ENCODE data around the gene ZNF416. TPM values are rescaled to one million over a fixed set of nuclear protein-coding genes. Genes with fewer than 3 reads are reported as not detected.

ZNF416 gene
- total and polyA plus RNA-seq, 9 of the 15 experiments (the other 6 are each of a cell fraction or from before 2014, with no cell fraction given) = 0.20 to 2.0 (median 1.1) TPM

DNA sequence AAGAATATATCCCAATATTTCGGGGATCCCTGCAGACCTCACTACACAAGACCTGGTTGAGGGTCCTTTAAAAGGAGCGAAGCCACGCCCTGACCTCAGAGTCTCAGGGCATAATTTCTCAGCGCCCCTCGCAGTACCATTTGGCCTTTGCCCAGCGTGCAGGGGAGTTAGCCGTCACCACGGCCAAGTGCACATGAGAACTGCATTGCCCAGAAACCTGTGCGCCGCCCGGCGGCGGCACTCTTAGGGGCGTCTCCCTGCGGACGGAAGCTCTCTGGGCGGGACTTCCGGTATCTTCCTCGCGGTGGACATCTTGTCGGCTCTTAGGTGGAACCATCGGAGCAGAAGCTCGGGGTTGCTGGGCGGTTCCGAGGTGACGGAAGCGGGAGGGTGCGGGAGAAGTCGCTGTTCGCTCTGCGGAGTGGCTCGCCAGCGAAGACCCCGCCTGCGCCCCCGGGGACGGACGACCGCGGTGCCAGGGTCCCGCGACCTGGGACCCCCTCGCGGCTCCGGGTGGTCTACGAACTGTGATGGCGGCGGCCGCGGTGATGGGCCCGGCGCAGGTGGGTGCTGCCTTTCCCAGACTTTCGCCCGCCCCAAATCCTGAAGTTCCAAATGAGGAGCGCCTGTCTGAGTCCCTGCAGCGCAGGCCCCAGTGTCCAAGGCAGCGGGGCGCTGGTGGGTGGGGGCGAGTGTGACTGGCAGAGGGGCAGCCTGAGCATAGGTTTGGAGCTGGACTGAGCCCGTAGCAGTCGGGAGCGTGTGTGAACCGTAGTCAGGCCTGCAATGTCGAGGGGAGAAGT, 35.4 kb upstream of the ZNF416 start, which contains the start of gene ZNF134 (continued):
- no peak for TF ChIP-seq TEAD4 (IDR thresholded peaks at IDR 0.05; ENCODE audit: low read length)
- no peak for TF ChIP-seq TEAD4 (CRISPR knock-in tag; IDR thresholded peaks at IDR 0.05; ENCODE audit: borderline replicate concordance)
- TF ChIP-seq, protein P1, sequence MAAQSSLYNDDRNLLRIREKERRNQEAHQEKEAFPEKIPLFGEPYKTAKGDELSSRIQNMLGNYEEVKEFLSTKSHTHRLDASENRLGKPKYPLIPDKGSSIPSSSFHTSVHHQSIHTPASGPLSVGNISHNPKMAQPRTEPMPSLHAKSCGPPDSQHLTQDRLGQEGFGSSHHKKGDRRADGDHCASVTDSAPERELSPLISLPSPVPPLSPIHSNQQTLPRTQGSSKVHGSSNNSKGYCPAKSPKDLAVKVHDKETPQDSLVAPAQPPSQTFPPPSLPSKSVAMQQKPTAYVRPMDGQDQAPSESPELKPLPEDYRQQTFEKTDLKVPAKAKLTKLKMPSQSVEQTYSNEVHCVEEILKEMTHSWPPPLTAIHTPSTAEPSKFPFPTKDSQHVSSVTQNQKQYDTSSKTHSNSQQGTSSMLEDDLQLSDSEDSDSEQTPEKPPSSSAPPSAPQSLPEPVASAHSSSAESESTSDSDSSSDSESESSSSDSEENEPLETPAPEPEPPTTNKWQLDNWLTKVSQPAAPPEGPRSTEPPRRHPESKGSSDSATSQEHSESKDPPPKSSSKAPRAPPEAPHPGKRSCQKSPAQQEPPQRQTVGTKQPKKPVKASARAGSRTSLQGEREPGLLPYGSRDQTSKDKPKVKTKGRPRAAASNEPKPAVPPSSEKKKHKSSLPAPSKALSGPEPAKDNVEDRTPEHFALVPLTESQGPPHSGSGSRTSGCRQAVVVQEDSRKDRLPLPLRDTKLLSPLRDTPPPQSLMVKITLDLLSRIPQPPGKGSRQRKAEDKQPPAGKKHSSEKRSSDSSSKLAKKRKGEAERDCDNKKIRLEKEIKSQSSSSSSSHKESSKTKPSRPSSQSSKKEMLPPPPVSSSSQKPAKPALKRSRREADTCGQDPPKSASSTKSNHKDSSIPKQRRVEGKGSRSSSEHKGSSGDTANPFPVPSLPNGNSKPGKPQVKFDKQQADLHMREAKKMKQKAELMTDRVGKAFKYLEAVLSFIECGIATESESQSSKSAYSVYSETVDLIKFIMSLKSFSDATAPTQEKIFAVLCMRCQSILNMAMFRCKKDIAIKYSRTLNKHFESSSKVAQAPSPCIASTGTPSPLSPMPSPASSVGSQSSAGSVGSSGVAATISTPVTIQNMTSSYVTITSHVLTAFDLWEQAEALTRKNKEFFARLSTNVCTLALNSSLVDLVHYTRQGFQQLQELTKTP (IDR thresholded peaks at IDR 0.05; ENCODE audit: low read depth in 1 of 2, partially characterized antibody in 2 of 2) = peak in 1 of 2 experiments; percentile 89
- TF ChIP-seq ZNF347 (CRISPR knock-in tag; IDR thresholded peaks at IDR 0.05; ENCODE audit: low read depth) = no peak
- peak; percentile 24; the same call in 1 of the 2 replicates for TF ChIP-seq NR3C1 (CRISPR knock-in tag; IDR thresholded peaks at IDR 0.05)
- TF ChIP-seq RAD51 (IDR thresholded peaks at IDR 0.05; ENCODE audit: borderline replicate concordance, low read depth) = no peak
- no peak for TF ChIP-seq HDAC8 (tag; IDR thresholded peaks at IDR 0.05)
- 0 out of 4 replicates have a peak, but pooled peaks of 1 of the 2 experiments have one; percentile 37 for TF ChIP-seq TBL1XR1 (IDR thresholded peaks at IDR 0.05; ENCODE audit: low read length in 2 of 2)
- TF ChIP-seq TAF1 (IDR thresholded peaks at IDR 0.05; ENCODE audit: control insufficient read depth, extremely low read depth, insufficient read depth, low read length, severe bottlenecking) = no peak
- no peak for TF ChIP-seq FOXJ3 (CRISPR knock-in tag; IDR thresholded peaks at IDR 0.05)
- TF ChIP-seq BCLAF1 (IDR thresholded peaks at IDR 0.05; ENCODE audit: borderline replicate concordance in 1 of 2, control insufficient read depth in 1 of 2, low read depth in 2 of 2, low read length in 1 of 2) = no peak
- TF ChIP-seq, protein P2, sequence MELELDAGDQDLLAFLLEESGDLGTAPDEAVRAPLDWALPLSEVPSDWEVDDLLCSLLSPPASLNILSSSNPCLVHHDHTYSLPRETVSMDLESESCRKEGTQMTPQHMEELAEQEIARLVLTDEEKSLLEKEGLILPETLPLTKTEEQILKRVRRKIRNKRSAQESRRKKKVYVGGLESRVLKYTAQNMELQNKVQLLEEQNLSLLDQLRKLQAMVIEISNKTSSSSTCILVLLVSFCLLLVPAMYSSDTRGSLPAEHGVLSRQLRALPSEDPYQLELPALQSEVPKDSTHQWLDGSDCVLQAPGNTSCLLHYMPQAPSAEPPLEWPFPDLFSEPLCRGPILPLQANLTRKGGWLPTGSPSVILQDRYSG (tag; conservative IDR thresholded peaks at IDR 0.05; ENCODE audit: low read depth) = no peak
- TF ChIP-seq BMI1 (IDR thresholded peaks at IDR 0.05; ENCODE audit: low read length) = no peak
- TF ChIP-seq, protein P3, sequence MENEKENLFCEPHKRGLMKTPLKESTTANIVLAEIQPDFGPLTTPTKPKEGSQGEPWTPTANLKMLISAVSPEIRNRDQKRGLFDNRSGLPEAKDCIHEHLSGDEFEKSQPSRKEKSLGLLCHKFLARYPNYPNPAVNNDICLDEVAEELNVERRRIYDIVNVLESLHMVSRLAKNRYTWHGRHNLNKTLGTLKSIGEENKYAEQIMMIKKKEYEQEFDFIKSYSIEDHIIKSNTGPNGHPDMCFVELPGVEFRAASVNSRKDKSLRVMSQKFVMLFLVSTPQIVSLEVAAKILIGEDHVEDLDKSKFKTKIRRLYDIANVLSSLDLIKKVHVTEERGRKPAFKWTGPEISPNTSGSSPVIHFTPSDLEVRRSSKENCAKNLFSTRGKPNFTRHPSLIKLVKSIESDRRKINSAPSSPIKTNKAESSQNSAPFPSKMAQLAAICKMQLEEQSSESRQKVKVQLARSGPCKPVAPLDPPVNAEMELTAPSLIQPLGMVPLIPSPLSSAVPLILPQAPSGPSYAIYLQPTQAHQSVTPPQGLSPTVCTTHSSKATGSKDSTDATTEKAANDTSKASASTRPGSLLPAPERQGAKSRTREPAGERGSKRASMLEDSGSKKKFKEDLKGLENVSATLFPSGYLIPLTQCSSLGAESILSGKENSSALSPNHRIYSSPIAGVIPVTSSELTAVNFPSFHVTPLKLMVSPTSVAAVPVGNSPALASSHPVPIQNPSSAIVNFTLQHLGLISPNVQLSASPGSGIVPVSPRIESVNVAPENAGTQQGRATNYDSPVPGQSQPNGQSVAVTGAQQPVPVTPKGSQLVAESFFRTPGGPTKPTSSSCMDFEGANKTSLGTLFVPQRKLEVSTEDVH (IDR thresholded peaks at IDR 0.05; ENCODE audit: low read depth, partially characterized antibody) = peak; percentile 26
